HTERT RPE-1 (cell line): ENCODE data around the gene CAPN6.

Source experiments
- in situ Hi-C: fragments of 300-500 bp; cut with MboI; formaldehyde crosslinking; loops from 4 replicates; pipeline ENCODE4 v1.14.3; 2020; ENCODE audit warnings: low sequenced_read_pairs

CAPN6 gene

DNA sequence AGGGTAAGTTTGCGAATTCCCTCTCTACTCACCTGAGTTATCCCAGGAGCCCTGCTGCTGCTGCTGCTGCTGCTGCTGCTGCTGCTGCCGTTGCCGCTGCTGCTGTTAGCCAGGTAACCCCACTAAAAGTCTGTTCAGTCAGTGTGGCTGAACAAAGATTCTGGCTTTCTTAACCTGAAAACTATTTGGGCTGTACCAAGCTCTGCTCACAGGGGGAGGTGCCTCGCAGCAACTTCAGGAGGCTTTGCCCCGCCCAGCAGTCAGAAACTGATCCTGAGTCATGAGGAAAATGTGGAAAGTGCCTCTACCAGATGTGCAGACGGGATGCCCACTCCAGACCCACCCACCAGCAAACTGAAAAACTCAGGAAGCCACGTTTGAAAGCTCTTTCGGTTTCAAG lies at the start of gene CAPN6:
TSS of gene CAPN6 (minus strand) at position 145 of the 400 bp plus-strand sequence. CDS start 6,547 bp downstream, outside the sequence.
- in situ Hi-C loops = no loop called here

- in situ Hi-C loops = no loop called here
Measured at GRCh38 chrX:111319451-111319850, 49.2 kb upstream of the CAPN6 start.

DNA sequence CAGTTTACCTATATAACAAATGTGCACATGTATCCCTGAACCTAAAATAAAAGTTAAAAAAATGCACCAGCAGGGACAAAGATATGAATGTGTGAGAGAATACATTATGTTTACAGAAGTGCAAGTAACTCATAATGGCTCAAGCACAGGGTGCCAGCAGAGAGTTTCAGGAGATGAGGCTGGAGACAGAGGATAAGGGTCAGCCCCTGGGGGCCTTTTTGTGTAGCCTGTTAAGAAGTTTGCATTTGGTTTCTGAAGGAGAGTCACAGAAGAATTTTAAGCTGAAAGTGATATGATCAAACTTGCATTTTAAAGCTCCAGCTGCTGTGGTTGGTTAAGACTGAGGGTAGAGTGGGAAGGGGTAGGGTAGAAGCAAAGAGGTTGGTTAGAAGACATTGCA lies 48.6 kb upstream of the CAPN6 start:
- in situ Hi-C loops = no loop called here

DNA sequence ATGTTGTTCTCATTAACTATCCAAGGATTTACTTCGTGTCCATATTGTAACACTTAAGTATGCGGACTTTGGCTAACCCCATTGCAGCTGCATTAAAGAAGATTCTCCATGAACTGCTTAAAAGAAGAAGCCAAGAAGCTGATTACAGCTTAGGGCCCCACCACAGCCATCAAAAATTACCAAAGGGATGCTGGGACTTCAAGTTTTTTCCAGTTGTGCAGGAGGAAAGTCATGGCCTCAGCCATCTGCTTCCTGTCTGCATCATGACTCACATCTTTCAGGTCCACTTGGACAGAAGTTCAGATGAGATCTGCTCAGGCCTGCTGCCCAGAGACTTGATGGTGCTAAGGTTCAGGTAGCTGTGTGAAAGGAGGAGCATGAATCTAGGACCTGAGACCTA lies 38.8 kb upstream of the CAPN6 start:
- in situ Hi-C loops = no loop called here

DNA sequence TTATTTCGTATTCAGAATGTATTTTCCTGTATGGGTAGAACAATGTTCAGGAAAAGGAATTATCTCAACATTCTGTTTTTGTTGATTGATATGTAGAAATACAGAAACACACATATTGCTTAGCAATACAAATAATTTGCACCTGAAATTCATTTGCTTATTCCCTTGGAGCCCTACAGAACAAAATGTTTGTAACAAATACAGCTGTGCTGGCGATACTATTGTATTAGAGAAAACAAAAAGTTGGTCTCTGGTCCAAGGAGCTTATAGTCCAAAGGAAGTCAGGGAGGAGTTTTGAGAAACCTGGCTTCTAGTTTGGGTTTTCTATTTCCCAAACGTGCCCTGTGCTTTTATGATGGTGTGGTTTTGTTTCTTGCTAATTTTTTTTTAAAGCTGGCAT lies 37.8 kb upstream of the CAPN6 start:
- in situ Hi-C loops = no loop called here

DNA sequence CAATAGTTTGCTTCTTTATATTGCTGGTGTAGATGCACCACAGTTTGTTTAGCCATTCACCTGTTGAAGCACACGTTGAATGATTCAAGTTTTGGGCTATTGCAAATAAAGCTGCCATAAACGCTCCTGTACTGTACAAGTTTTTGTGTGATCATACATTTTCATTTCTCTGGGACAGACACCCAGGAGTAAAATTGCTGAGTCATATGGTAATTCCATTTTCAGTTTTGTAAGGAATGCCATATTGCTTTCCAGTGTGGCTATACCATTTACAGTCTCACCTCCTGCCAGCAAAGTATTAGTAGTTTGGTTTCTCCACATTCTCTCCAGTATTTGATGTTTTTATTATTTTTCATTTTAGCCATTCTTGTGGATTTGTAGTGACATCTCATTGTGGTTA lies 32.0 kb upstream of the CAPN6 start:
- in situ Hi-C loops = no loop called here

DNA sequence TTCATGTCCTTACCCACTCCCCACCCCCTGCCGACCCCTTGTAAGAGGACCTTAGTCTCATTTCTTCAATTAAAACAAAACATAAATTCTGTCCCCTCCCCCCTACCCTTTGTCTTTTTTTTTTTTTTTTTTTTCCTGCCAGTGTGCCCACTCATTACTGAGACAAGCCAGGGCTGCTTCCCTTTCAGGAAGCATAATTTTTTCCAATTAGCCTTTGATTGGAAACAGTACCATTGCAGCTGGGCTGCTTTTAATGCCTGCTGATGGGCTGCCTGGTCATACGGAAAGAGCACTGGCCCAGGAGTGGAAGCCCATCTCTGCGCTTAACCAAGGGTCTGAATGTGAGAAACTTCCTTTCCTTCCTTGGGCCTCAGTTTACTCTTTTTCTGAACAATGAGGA lies 18.6 kb upstream of the CAPN6 start:
- in situ Hi-C loops = no loop called here

- in situ Hi-C loops = no loop called here
Measured at GRCh38 chrX:111284631-111285293, 14.5 kb upstream of the CAPN6 start.

DNA sequence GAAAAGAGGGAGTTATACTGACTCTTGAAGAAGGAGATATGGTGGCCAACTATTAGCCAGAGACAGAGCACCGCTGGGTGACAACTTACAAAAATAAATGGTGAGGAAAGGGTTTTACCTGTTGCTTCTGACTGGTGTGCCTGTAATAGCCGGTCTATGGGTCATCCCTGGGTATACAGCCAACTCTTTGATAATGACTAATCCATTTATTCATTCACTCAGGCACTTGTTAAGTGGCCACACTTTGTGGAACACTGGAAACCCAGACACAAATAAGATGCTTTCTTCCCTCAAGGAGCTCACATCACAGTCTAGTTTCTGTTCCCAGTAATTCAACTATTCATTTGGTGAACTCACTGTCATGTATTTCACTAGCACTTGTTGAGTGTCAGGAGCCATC lies 13.2 kb upstream of the CAPN6 start:
- in situ Hi-C loops = no loop called here

DNA sequence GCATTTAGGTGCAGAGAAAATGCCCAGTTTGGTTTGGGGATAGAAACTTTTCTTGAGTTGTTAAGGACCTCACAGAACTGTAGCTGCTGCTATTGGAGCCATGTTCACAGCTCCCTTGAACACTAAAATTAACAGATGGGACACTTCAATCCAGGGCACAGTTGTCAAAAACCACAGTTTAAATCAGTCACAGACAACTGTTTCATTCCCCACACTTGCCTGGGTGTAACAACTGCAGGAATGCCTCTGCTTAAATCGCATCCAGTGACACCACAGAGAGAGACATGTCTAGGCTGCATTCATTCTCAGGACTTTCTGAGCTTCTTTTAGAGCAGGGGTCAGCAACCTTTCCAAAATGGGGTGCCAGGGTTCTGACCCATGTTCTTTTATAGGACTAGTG lies 12.7 kb upstream of the CAPN6 start:
- in situ Hi-C loops = no loop called here

GRCh38 chrX:111282139-111282538 lies 11.9 kb upstream of the CAPN6 start:
- in situ Hi-C loops = no loop called here

- in situ Hi-C loops = no loop called here
Measured at GRCh38 chrX:111268506-111268905, 1.8 kb downstream of the CAPN6 start.

- in situ Hi-C loops = no loop called here
Measured at GRCh38 chrX:111265486-111265885, 4.8 kb downstream of the CAPN6 start.

GRCh38 chrX:111264385-111264784 lies 5.9 kb downstream of the CAPN6 start:
- in situ Hi-C loops = no loop called here

GRCh38 chrX:111262086-111262485 lies 8.2 kb downstream of the CAPN6 start:
- in situ Hi-C loops = no loop called here

DNA sequence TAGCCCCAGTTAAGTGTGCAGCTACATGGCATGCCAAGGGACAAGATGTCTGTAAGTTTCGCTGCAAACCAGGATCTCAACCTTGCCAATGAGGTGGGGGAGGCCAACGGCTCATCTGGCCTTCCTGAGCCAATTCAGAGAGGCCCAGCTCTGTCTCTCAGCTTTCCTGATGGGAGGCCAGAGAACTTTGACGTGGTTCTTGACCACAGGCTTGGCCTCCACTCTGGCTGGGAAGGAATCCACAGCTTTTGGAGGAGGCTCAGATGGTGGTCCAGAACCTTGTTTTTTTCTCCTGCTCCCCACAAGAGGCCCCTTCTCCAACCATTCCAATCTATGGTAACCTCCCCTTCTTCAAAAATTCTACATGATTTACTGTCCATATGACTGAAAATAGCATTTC lies 9.8 kb downstream of the CAPN6 start:
- in situ Hi-C loops = no loop called here

- in situ Hi-C loops = no loop called here
Measured at GRCh38 chrX:111259559-111259958, 10.7 kb downstream of the CAPN6 start.

DNA sequence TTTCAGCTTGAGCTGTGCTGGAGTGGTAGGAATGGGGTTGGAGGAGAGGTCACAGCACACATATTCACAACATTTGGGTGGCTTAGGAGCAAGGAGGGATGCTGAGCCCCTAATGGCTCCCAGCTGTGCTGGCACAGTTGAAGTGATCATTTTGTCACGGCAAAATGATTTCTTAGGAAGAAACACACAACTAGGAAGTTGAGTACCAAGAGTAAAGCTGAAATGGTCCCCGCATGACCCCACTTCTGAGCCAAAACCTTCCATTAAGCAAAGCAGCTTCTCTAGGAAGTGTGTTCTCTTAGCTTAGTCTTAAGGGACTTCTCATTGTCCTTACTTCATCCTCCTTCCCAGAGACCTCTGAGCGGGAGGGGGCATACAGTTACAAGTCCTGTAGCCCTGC lies 12.6 kb downstream of the CAPN6 start:
- in situ Hi-C loops = no loop called here

DNA sequence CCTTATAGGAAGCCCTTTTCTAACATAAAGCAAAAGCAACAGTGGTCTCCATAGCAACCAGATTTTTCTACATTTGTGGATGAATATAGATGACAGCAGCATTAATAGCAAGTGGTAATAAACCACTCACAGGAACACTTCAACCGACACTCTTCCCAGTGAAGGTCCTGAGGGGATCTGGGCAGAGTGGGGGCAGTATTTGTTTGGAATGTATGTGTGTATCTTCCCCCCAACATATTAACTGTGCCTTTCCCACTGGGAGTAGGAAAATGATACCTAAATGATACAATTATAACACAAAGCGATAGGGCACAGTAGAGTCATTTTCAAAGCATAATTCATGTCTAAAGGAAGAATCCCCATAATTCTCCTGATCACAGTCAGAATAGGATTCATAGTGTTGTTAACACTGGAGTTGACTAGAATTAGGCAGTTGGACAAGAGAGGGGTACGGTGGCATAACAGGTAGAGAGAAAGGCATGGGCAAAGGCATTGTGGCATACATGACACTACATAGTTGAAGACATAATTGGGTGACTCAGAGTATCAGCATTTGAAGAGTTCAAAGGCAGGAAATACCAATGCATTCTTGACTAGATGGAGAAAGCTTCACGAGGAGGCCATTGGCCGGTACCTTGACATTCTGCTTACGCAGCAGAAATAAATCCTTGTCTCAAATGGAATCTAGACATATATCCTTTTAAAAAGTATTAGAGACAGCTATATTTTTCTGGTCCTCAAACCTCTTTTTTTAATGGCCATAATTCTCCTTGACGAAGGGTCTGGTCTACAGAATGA lies 15.2 kb downstream of the CAPN6 start:
- in situ Hi-C loops = no loop called here

GRCh38 chrX:111244235-111244750 lies 26.0 kb downstream of the CAPN6 start:
- in situ Hi-C loops = no loop called here

- in situ Hi-C loops = no loop called here
Measured at GRCh38 chrX:111216293-111216801, 53.9 kb downstream of the CAPN6 start.

- in situ Hi-C loops = no loop called here
Measured at GRCh38 chrX:111207851-111208250, 62.4 kb downstream of the CAPN6 start.
